Middle frontal gyrus (tissue), 1 donor: ENCODE results near the gene LDB2.

Experiments used
- DNase-seq: peaks from one replicate; pipeline ENCODE4 v3.0.0-alpha.2; 2015; ENCODE audit warnings: low spot score; ENCODE audit errors: extremely low spot score

The LDB2 gene

GRCh38 chr4:16725252-16725651 lies 173.2 kb downstream of the LDB2 start:
- no peak for DNase-seq

- no peak for DNase-seq
Measured at GRCh38 chr4:16722416-16722815, 176.0 kb downstream of the LDB2 start.

GRCh38 chr4:16721613-16722291 lies 176.7 kb downstream of the LDB2 start:
- no peak for DNase-seq

GRCh38 chr4:16720761-16721160 lies 177.7 kb downstream of the LDB2 start:
- DNase-seq = no peak

- DNase-seq = no peak
Measured at GRCh38 chr4:16717266-16717970, 181.0 kb downstream of the LDB2 start.

DNA sequence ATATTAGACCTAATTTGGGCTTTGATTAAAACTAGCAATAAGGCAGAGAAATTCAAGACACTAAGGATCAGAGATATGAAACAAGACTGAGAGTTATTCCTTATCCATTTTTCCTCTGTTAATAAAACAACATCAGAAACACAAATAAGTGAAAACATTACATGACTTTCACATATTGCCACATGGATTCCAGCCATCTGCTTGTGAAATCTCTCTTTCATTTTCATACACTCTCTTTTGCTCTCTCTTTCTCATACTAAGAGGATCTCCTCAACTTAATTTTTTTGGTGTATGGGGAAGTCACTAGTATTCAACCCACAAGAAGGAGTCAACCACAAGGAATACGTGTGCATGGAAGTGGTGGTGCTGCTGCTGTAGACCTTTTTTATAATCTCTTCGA lies 183.0 kb downstream of the LDB2 start:
- DNase-seq = no peak

DNA sequence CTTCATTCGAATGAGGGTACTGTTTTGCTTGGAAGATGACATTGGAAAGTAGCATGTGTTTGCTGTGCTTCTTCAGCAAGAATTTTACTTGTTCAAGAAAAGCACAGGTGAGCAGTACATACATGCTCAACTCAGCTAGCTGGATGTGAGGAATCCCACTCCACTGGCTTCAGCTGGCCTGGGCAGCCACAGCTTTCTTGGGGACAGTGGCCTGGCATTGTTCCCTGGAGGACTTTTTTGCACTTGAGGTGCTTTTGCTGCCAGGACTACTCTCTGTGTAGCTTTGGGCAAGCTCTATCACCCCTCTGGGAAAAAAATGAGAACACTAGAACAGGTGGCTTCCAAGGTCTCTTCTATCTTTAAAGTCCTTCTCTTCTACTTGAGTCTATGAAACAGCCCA lies 184.3 kb downstream of the LDB2 start:
- DNase-seq = no peak

DNA sequence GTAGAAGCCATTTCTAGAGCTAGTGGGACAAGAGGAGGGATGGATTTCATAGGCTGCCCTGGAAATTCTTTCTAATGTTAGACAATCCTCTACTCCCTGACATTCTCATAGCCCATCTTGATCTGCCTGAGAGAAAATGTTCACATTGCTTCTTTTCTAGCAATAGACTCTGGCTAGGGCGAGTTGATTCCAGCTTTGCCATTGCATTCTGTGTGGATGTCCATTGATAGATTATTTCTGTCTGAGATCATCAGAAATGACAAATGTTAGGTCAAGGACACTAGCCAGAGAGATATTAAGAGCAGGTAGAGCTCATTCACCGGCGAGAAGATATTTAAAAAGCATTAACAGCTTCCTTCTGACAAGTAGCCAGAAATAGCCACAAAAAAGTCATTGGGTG lies 184.7 kb downstream of the LDB2 start:
- DNase-seq = no peak

GRCh38 chr4:16713271-16713670 lies 185.2 kb downstream of the LDB2 start:
- no peak for DNase-seq

DNA sequence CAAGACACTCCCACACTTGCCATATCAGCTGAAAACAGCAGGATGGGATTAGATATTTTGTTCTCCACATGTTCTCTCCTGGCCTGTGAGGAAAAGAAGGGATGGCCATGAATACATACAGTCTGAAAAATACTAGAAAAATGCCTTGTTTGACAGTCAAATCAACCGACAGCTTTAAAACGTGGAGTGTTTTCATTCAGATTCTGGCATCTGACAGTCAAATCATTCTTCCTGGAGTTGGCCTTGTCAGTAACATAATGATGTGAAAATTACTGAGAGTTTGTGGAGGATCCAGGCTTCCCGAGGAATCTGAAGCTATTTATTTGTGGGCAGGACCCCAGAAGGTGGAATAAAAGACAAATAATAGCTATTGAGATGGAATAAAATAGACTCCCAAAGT lies 188.2 kb downstream of the LDB2 start:
- DNase-seq = no peak

DNA sequence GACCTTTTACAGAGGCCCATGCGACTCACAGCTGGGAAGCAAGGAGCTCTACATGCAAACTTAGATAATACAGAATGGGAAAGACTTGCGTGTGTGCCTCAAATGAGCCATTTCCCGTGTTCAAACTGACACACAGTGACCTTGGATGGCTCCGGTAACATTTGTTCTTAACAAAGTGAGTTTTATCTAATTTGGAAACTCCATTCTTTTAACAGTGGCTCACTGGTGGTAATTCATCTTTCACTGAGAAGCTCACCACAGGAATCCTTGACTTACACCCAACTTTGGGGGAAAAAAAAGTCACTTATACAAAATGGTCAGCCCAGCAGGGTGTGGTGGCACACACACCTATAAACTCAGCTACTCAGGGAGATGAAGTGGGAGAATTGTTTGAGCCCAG lies 190.6 kb downstream of the LDB2 start:
- no peak for DNase-seq

- DNase-seq = no peak
Measured at GRCh38 chr4:16706251-16706650, 192.2 kb downstream of the LDB2 start.

- DNase-seq = no peak
Measured at GRCh38 chr4:16705341-16705740, 193.1 kb downstream of the LDB2 start.

GRCh38 chr4:16704489-16704888 lies 194.0 kb downstream of the LDB2 start:
- DNase-seq = no peak

GRCh38 chr4:16695896-16696295 lies 202.5 kb downstream of the LDB2 start:
- no peak for DNase-seq

DNA sequence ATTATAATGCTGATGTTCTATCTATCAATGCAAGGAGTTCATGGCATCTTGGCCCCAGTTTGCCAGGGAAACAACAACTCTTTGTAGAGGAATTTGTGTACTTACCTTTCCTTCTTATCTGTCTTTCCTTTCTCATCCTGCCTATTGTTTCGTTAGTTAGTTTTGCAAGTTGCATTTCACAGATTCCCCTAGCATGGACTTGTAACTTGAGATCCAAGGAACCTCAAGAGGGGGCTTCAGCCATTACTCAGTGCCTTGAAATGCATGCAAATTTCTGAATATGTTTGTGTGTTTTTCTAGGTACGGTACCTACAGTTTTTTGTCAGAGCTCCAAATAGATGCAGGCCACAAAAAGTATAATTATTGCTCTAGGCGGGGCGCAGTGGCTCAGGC lies 203.6 kb downstream of the LDB2 start:
- DNase-seq = no peak

- peak; percentile 37 for DNase-seq
Measured at GRCh38 chr4:16694173-16694883, 204.1 kb downstream of the LDB2 start.

DNA sequence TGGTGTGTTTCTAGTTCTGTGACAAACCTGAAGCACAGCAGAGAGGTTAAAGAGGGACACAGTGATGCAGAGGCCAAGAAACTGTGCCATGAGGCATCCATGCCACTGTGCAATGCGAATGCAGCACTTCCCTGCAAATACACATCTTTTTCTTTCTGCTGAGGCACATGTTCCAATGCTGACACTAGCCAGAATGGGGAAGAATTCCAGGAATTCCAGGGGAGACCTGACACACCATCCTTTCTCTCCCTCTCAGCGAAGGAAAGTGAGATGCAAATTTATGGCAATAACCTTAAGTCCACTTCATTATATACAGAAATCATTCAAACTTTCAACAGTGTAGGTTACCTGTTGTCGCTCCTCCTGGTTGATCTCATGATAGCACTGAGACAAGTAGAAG lies 204.8 kb downstream of the LDB2 start:
- DNase-seq = no peak

DNA sequence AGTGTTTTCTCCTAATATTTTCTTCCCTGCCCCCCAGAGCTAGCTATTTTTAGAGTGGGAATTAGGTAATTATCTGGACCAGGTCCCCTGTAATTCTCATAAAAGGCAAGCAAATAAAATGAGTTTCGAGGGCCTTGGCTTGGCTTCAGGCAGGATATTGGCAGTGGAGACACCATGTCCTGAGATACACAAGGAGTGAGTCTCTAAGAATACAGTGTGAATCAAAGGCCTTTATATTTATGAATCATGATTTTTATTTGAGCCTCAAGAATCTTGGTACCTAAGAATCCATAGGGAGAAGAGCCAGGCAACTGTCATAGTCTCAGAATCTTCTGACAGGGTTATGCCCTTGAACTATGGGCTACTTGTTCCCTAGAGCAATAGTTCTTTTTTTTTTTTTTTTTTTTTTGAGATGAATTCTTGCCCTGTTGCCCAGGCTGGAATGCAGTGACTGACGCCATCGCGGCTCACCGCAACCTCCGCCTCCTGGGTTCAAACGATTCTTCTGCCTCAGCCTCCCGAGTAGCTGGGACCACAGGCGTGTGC lies 205.4 kb downstream of the LDB2 start:
- DNase-seq = no peak

DNA sequence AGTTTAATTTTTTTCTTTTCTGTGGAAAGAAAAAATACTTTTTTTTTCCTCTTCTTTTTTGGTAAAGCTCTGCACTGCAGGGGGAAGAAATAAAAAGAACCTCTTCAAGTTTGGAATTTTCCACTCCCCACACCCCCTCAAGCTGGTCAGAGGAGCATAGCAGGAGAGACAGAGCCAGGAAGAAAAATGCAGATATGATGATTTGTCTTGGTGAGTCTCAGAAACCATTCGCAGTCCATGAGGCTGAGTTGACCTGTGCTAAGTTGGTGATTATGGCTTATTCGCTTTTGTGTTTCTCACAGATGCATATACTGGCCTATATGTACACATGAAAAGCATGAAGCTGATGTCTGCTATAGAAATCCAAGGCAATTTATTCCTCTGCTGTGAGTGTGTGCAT lies 205.9 kb downstream of the LDB2 start:
- DNase-seq = no peak

GRCh38 chr4:16692046-16692445 lies 206.4 kb downstream of the LDB2 start:
- DNase-seq = no peak

GRCh38 chr4:16691450-16691849 lies 207.0 kb downstream of the LDB2 start:
- DNase-seq = no peak
